GM19372 (cell line): ENCODE measurements around the gene SH3GL2.

Source experiments
- ATAC-seq: cut with Tn5 transposase; IDR thresholded peaks from one replicate; pipeline ENCODE4 v1.9.1; 2021; ENCODE audit warnings: mild to moderate bottlenecking, low read depth, moderate library complexity; ENCODE audit not compliant: unreplicated experiment

SH3GL2 gene

DNA sequence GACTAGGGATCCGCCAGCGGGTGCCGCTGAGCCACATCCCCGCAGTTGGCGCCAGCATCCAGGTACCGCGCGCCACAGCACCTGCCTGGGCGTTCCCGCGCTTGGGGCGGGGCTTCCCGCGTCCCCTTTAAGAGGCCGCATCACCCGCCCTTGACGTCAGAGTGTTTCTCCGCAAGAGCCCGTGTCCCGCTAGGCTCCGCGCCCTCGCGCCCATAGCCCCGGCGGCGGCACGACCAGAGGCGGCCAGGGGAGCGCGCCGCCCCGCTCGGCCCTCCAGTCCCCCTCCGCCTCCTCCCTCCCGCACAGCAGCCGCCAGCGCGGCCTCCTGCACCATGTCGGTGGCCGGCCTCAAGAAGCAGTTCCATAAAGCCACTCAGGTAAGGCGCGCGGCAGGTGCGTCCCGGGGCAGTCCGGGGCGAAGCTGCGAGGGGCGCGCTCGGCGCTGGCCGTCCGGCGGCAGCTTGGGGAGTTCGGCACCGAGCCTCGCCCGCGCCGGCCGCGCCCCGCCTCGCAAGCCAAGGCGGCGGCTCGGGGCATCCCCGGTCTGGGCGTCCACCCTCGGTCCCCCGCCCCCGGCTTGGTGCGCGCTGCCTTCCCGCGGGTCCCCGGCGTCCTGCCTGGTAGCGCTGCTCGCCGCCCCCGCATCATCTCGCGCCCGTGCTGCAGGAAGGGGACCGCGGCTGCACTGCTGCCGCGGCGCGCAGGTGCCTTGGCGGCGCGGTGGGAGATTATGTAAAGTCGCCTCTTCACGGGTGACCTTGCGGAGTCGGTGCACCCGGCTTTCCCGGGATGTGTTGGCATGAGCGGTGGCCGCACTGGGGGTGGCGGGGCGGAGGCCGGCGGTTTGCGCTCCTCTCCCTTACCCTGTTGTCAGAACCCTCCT, at the start of gene SH3GL2:
SH3GL2 (plus strand) TSS at position 156 of the 883 bp plus-strand sequence.
- no peak for ATAC-seq

- peak; percentile 83 for ATAC-seq
Observed at GRCh38 chr9:17531642-17532254, 47.1 kb upstream of the SH3GL2 start.

- no peak for ATAC-seq
Observed at GRCh38 chr9:17532461-17532860, 46.4 kb upstream of the SH3GL2 start.

- no peak for ATAC-seq
Observed at GRCh38 chr9:17535176-17535575, 43.7 kb upstream of the SH3GL2 start.

DNA sequence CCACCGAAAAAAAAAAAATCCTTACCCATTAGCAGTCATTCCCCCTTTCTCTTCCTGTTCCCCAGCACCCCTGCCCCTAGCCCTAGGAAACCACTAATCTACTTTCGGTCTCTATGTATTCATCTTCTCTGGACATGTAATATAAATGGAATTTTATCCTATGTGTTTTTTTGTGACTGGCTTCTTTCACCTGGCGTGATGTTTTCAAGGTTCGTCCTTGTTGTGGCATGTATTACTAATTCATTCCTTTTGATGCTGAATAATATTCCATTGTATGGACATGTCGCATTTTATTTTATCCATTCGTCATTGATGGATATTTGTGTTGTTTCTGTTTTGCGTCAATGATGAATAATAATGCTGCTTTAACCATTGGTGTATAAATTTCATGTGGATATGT, 42.8 kb upstream of the SH3GL2 start:
- no peak for ATAC-seq

- ATAC-seq = no peak
Observed at GRCh38 chr9:17551023-17551422, 27.8 kb upstream of the SH3GL2 start.

GRCh38 chr9:17555362-17556054, 23.4 kb upstream of the SH3GL2 start:
- ATAC-seq = no peak

GRCh38 chr9:17556255-17556654, 22.6 kb upstream of the SH3GL2 start:
- no peak for ATAC-seq

GRCh38 chr9:17556935-17557334, 21.9 kb upstream of the SH3GL2 start:
- ATAC-seq = no peak

GRCh38 chr9:17571825-17572224, 7.0 kb upstream of the SH3GL2 start:
- no peak for ATAC-seq

DNA sequence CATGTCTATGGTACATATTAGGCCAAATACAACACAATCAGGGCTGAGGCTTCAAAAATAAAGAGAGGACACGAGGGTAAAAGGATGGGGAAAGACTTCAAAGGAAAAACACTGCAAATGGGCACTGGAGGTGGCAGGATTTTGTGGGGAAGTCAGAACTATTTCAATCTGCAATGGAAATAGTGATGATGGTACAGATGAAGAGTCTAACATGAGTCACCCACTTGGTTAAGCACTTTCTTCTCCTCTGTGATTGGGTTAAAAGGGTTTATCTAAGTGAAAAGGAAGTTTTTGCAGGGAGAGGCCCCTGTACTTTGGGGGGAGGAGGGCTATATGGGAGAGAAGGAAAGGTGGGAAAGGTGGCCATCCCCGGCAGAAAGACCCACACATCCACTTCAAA, 4.5 kb upstream of the SH3GL2 start:
- no peak for ATAC-seq

DNA sequence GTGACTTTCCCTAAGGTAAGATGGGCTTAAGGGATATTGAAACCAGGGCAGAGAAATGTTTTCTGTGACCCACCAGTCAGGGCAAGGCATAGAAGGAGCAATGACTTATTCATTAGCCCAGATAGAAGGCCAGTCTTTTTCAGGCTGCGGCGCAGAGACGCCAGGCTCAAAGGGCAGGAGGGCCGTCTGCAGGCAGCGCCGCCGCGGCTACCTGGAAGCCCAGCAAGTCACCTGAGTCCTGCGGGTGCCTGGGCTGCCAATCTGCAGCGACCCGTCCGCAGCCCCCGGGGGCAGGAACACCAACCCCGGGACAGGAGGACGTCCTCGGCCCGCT, 322 bp upstream of the SH3GL2 start:
- no peak for ATAC-seq

- no peak for ATAC-seq
Observed at GRCh38 chr9:17580119-17580518, 1.3 kb downstream of the SH3GL2 start.

DNA sequence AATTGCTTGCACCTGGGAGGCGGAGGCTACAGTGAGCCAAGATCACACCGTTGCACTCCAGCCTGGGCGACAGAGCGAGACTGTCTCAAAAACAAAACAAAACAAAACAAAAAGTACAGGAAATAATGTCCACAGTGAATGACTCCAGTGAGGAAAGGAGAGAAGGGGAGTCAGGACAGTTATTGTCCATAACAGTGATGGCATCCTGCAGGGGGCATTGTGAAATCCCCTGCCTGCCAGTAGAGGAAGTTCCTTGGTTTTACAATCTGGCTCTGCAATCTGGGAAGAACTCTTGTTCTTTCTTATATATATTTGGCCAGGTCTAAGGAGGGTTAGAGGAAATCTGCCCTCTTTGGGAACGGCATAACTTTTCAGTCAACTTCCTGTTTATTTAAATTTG, 8.2 kb downstream of the SH3GL2 start:
- no peak for ATAC-seq

DNA sequence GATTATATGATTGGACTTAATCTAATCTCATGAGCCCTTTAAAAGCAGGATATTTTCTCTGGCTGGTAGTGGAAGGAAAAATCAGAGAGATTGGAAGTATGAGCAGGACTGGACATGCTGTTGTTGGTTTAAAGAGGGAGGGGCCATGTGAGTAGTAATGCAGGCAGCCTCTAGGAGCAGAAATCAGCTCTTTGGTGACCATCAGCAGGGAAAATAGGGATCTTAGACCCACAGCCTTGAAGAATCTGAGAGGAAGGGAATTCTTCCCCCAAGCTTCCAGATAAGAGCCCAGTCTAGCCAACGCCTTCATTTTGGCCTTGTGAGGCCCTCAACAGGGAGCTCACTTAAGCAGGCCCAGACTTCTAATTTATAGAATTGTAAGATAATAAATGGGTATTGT, 9.5 kb downstream of the SH3GL2 start:
- ATAC-seq = no peak

GRCh38 chr9:17588941-17589340, 10.1 kb downstream of the SH3GL2 start:
- ATAC-seq = no peak

GRCh38 chr9:17589771-17590170, 10.9 kb downstream of the SH3GL2 start:
- ATAC-seq = no peak

DNA sequence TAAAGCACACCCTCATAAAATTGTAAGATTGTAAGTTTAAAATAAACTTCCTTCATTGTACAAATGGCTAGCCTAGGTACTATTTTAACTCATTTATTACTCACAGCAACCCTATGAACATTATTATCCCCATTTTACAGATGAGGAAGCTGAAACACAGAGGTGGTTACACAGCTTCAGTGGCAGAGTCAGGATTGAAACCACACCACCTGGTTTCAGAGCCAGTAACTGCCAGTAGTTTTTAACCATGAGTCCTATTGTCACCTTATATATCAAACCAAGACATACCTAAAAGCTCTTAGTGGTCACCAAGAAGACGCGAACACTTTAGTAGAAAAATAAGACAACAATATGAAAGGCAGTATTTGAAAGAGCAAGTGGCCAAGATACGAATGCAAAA, 16.1 kb downstream of the SH3GL2 start:
- ATAC-seq = no peak

- no peak for ATAC-seq
Observed at GRCh38 chr9:17597977-17598376, 19.1 kb downstream of the SH3GL2 start.

DNA sequence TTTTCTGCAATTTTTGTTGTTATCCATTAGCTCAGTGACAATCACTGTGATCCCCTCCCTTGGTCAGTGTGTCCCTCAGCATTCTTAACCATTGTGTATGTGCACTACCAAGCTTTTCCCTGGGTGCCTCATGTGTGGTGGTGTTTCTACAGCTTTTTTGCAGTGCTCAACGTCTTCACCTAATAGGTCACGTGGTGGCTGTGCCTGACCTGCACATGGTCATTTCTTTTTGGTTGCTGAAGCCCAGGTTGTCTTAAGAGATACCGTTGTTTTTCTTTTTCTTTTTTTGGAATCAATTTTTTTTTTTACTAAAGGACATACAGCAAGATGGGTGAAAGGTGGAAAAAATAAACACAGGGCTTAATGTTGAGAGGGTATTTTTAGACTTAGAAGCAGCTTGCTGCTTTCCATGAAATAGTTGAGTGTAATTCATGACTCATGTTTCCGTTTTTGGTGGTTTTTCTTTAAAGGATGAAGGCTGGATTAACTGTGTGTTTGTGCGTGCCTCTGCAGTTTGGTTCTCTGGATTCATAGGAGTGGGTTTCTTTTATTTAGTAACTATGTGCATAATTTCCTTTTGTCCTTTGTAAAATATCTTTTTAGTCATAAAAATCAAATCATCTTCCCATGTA, 22.2 kb downstream of the SH3GL2 start:
- ATAC-seq = no peak

GRCh38 chr9:17604556-17604955, 25.7 kb downstream of the SH3GL2 start:
- ATAC-seq = no peak
